HCT116 (cell line): ENCODE data around the gene PICALM. TPM values are rescaled to one million over a fixed set of nuclear protein-coding genes. Genes with fewer than 3 reads are reported as not detected.

Experiments used
- ATAC-seq: fragments of 200-7000 bp; cut with Tn5 transposase; 2 replicates; pipeline ENCODE4 v1.9.1; 2020; ENCODE audit warnings: mild to moderate bottlenecking, moderate library complexity
- BruUV-seq: library from RNA; stranded (reverse); fragments of 400-500 nt; replicated peaks from 2 replicates; lab custom pipeline; 2021; lab: Mats Ljungman, UMichigan
- CTCF ChIA-PET: fragments of 300-600 bp; sonication (Branson Sonifier 250); formaldehyde crosslinking; loops from one replicate; lab custom pipeline; 2021; ENCODE audit warnings: antibody characterized with exemption; lab: Charles Lee
- POLR2A ChIA-PET: fragments of 300-600, 350-600 bp; sonication (Branson Sonifier 250); formaldehyde crosslinking; loops from one replicate; lab custom pipeline; 2021; ENCODE audit warnings: antibody characterized with exemption; lab: Charles Lee
- RAD21 ChIA-PET, 2 experiments: fragments of 300-600 bp; sonication (Branson Sonifier 250); formaldehyde crosslinking; loops; one replicate each; lab custom pipeline; 2023; ENCODE audit warnings: low total read pairs in 2 of 2; ENCODE audit not compliant: uncharacterized antibody in 2 of 2, unreplicated experiment in 2 of 2, low non-redundant PET in 1 of 2; lab: Charles Lee
- DNase-seq: peaks from one replicate; pipeline ENCODE4 v3.0.0-alpha.2; 2010; ENCODE audit warnings: low read depth, low spot score
- H2AFZ ChIP-seq: fragments of 200-600 bp; shearing (Covaris generic), sonication (generic); 2 replicates; pipeline ENCODE4 v1.6.1; 2017; ENCODE audit warnings: low read depth, mixed run types, mixed read lengths, antibody characterized with exemption, low read length; ENCODE audit not compliant: poor library complexity, severe bottlenecking
- H3K27ac ChIP-seq: 2 replicates; pipeline ENCODE4 v1.5.1; 2012; ENCODE audit warnings: low read depth, low read length
- H3K27me3 ChIP-seq: fragments of 200-600 bp; sonication (generic); 2 replicates; pipeline ENCODE4 v1.6.1; 2016; ENCODE audit warnings: mixed run types, low read length, mixed read lengths; ENCODE audit not compliant: insufficient read depth
- H3K36me3 ChIP-seq, 2 experiments: fragments of 200-500 bp in 1 of 2; fragments of 200-600 bp in 1 of 2; sonication (Bioruptor generic) in 1 of 2; sonication (generic) in 1 of 2; 2 replicates each; pipeline versions ENCODE4 v1.5.1 to v1.6.1; 2014 to 2016; ENCODE audit warnings: low read length in 2 of 2, inconsistent platforms in 1 of 2, mixed read lengths in 1 of 2, mixed run types in 1 of 2; ENCODE audit not compliant: insufficient read depth in 2 of 2, control insufficient read depth in 1 of 2
- H3K4me1 ChIP-seq, 2 experiments: fragments of 200-600 bp in 1 of 2; sonication (generic) in 1 of 2; 2 replicates each; pipeline versions ENCODE4 v1.5.1 to v1.6.1; 2012 to 2017; ENCODE audit warnings: low read length in 2 of 2, inconsistent platforms in 1 of 2, mild to moderate bottlenecking in 1 of 2, mixed read lengths in 1 of 2, mixed run types in 1 of 2, moderate library complexity in 1 of 2; ENCODE audit not compliant: insufficient read depth in 2 of 2, control insufficient read depth in 1 of 2
- H3K4me2 ChIP-seq: fragments of 200-600 bp; sonication (generic); 2 replicates; pipeline ENCODE4 v1.6.1; 2017; ENCODE audit warnings: mixed run types, low read length, mixed read lengths
- H3K4me3 ChIP-seq, 2 experiments: fragments of 200-600 bp in 1 of 2; sonication (generic) in 1 of 2; replicated peaks in 1 of 2; 2 replicates each; pipeline ENCODE4 v1.5.1; 2011 to 2016; ENCODE audit warnings: low read length in 2 of 2, control low read depth in 1 of 2, low read depth in 1 of 2, mild to moderate bottlenecking in 1 of 2, mixed read lengths in 1 of 2, mixed run types in 1 of 2
- H3K79me2 ChIP-seq: fragments of 200-600 bp; sonication (generic); 2 replicates; pipeline ENCODE4 v1.6.1; 2017; ENCODE audit warnings: mild to moderate bottlenecking, mixed run types, low read length, moderate library complexity, mixed read lengths; ENCODE audit not compliant: insufficient read depth
- H3K9ac ChIP-seq: fragments of 200-600 bp; sonication (generic); 2 replicates; pipeline ENCODE4 v1.6.1; 2016; ENCODE audit warnings: low read length, mixed read lengths
- H3K9me2 ChIP-seq: fragments of 200-600 bp; sonication (generic), shearing (Covaris generic); 2 replicates; pipeline ENCODE4 v1.6.1; 2017; ENCODE audit warnings: mixed run types, mild to moderate bottlenecking, moderate library complexity; ENCODE audit not compliant: insufficient read depth
- H3K9me3 ChIP-seq, 2 experiments: fragments of 200-500 bp in 1 of 2; fragments of 200-600 bp in 1 of 2; sonication (Bioruptor generic) in 1 of 2; sonication (generic) in 1 of 2; 2 replicates each; pipeline ENCODE4 v1.6.1; 2014 to 2017; ENCODE audit warnings: low read length in 2 of 2, mixed read lengths in 2 of 2, inconsistent platforms in 1 of 2, low read depth in 1 of 2, mild to moderate bottlenecking in 1 of 2, mixed run types in 1 of 2, moderate library complexity in 1 of 2; ENCODE audit not compliant: control insufficient read depth in 1 of 2, insufficient read depth in 1 of 2
- H4K20me1 ChIP-seq: fragments of 200-600 bp; sonication (generic), shearing (Covaris generic); 2 replicates; pipeline ENCODE4 v1.6.1; 2017; ENCODE audit warnings: mixed run types, mild to moderate bottlenecking, moderate library complexity; ENCODE audit not compliant: insufficient read depth
- CEBPB ChIP-seq: IDR thresholded peaks from 2 replicates; pipeline ENCODE4 v1.6.1; 2012; ENCODE audit warnings: low read depth
- CTCF ChIP-seq, 3 experiments: fragments of 200-600 bp in 1 of 3; sonication (generic) in 1 of 3; IDR thresholded peaks in 2 of 3; conservative IDR thresholded peaks in 1 of 3; 2 replicates each; pipeline ENCODE4 v1.5.1; 2012 to 2017; ENCODE audit warnings: low read depth in 2 of 3, low read length in 2 of 3, antibody characterized with exemption in 1 of 3, borderline replicate concordance in 1 of 3, control low read depth in 1 of 3, mild to moderate bottlenecking in 1 of 3, mixed read lengths in 1 of 3, mixed run types in 1 of 3, moderate library complexity in 1 of 3; ENCODE audit not compliant: insufficient read depth in 1 of 3
- EGR1 ChIP-seq: IDR thresholded peaks from 2 replicates; pipeline ENCODE4 v1.6.1; 2012; ENCODE audit warnings: low read depth
- EZH2 ChIP-seq: fragments of 200-600 bp; sonication (generic); IDR thresholded peaks from 2 replicates; pipeline ENCODE4 v1.6.1; 2017; ENCODE audit warnings: antibody characterized with exemption, mixed run types
- EZH2phosphoT487 ChIP-seq: fragments of 200-600 bp; IDR thresholded peaks from 2 replicates; pipeline ENCODE4 v1.6.1; 2018; ENCODE audit warnings: antibody characterized with exemption, borderline replicate concordance
- FOSL1 ChIP-seq: IDR thresholded peaks from 2 replicates; pipeline ENCODE4 v1.6.1; 2012; ENCODE audit warnings: low read depth
- JUND ChIP-seq: IDR thresholded peaks from 2 replicates; pipeline ENCODE4 v1.6.1; 2012
- SP1 ChIP-seq: IDR thresholded peaks from 2 replicates; pipeline ENCODE4 v1.6.1; 2012; ENCODE audit warnings: low read depth
- TCF7L2 ChIP-seq: IDR thresholded peaks from 2 replicates; pipeline ENCODE4 v1.7.0; 2011; ENCODE audit warnings: borderline replicate concordance, inconsistent platforms; ENCODE audit not compliant: insufficient read depth, insufficient read length; ENCODE audit errors: extremely low read depth
- YY1 ChIP-seq: IDR thresholded peaks from 2 replicates; pipeline ENCODE4 v1.6.1; 2011; ENCODE audit warnings: low read length, low read depth, moderate library complexity, mild to moderate bottlenecking; ENCODE audit not compliant: insufficient replicate concordance; ENCODE audit errors: extremely low read depth
- ZFX ChIP-seq: fragments of 450-650 bp; IDR thresholded peaks from 2 replicates; pipeline ENCODE4 v1.6.1; 2017
- intact Hi-C: fragments of 100-400 bp; cut with micrococcal nuclease; formaldehyde crosslinking; loops from 2 replicates; pipeline ENCODE4 v1.10.0; 2022
- total RNA-seq: library from RNA; stranded (reverse); gene quantifications from one replicate; pipeline ENCODE4 v1.2.1, GENCODE V29; 2021; ENCODE audit not compliant: unreplicated experiment
- TF ChIP-seq, protein P1 (sequence below): IDR thresholded peaks from 2 replicates; pipeline ENCODE4 v1.6.1; 2012

The PICALM gene
- total RNA-seq, 1 experiment from 2014 or later, result 90.6 TPM

GRCh38 chr11:85937835-85938234 lies 131.0 kb downstream of the PICALM start:
- ChIA-PET RAD21 (no interaction called here), CTCF (no interaction called here), POLR2A (no interaction called here)
- Histone ChIP-seq H3K79me2 (no peaks in the 10 kb centered on the region), H3K9ac (no peak overlapping the region), H3K27ac (no peak overlapping the region), H3K9me3 (no peaks in the 10 kb centered on the region), H3K36me3 (no peaks in the 10 kb centered on the region), H3K4me1 (no peaks in the 10 kb centered on the region), H3K4me3 (no peak overlapping the region), H3K4me2 (no peak overlapping the region), H2AFZ (no peak overlapping the region), H3K9me2 (no peaks in the 10 kb centered on the region), H4K20me1 (no peaks in the 10 kb centered on the region), H3K27me3 (no peaks in the 10 kb centered on the region)
- no peak for ATAC-seq
- no peak for DNase-seq
- BruUV-seq, result no TSS peak
- TF ChIP-seq JUND (no peak), EGR1 (no peak)
- TF ChIP-seq, protein P1, sequence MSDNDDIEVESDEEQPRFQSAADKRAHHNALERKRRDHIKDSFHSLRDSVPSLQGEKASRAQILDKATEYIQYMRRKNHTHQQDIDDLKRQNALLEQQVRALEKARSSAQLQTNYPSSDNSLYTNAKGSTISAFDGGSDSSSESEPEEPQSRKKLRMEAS, result no peak
- intact Hi-C loops, result no loop called here

GRCh38 chr11:85935751-85936150 lies 133.1 kb downstream of the PICALM start:
- Histone ChIP-seq H3K79me2 (no peaks in the 10 kb centered on the region), H3K4me1 (no peaks in the 10 kb centered on the region), H3K9me2 (no peaks in the 10 kb centered on the region), H3K36me3 (no peaks in the 10 kb centered on the region), H4K20me1 (no peaks in the 10 kb centered on the region), H3K9ac (no peak overlapping the region), H2AFZ (no peak overlapping the region), H3K4me3 (no peak overlapping the region), H3K27ac (no peak overlapping the region), H3K27me3 (no peaks in the 10 kb centered on the region), H3K9me3 (no peaks in the 10 kb centered on the region), H3K4me2 (no peak overlapping the region)
- POLR2A ChIA-PET, result no interaction called here
- ATAC-seq (no peak), DNase-seq (no peak)
- RAD21 ChIA-PET, result no interaction called here
- CTCF ChIA-PET, result no interaction called here
- TF ChIP-seq ZFX (no peak), TCF7L2 (no peak), CTCF (IDR thresholded peaks at IDR 0.05 in 2 of 3, conservative IDR thresholded peaks at IDR 0.05 in 1 of 3; ENCODE audit: borderline replicate concordance in 1 of 3, insufficient read depth in 1 of 3, low read depth in 2 of 3, low read length in 2 of 3) (no peak), CEBPB (no peak), EZH2 (no peak), SP1 (no peak), EZH2phosphoT487 (no peak), FOSL1 (no peak), YY1 (no peak)
- intact Hi-C loops, result no loop called here
- no TSS peak for BruUV-seq
